ENCODE results near the gene ELFN1.

The ELFN1 gene

GRCh38 chr7:1659696-1660095 is 10.4 kb upstream of the ELFN1 start:
- DNase-seq (ENCODE audit: low read depth, low spot score): no peak
- CTCF ChIA-PET: no interaction called here
- POLR2A ChIA-PET: no interaction called here
- H3K4me3 ChIP-seq (ENCODE audit: low read depth, low read length): no peak overlapping the region
- TF ChIP-seq CTCF (IDR thresholded peaks at IDR 0.05; ENCODE audit: insufficient read depth, low read length, missing control alignments): no peak

- CTCF ChIA-PET: no interaction called here
- DNase-seq (ENCODE audit: low read depth, low spot score): no peak
- POLR2A ChIA-PET: no interaction called here
- no peak for TF ChIP-seq CTCF (IDR thresholded peaks at IDR 0.05; ENCODE audit: insufficient read depth, low read length, missing control alignments)
- no peak overlapping the region for H3K4me3 ChIP-seq (ENCODE audit: low read depth, low read length)
Observed at GRCh38 chr7:1661461-1661860, 8.6 kb upstream of the ELFN1 start.

GRCh38 chr7:1662101-1662500 is 8.0 kb upstream of the ELFN1 start:
- ChIA-PET CTCF (interaction anchor here (0.8 to 2.8 kb wide), 5 partner anchors 36 to 686 kb away, joined by 3 to 12 read pairs (median 3); no protein-coding TSS in a partner anchor), POLR2A (no interaction called here)
- DNase-seq (ENCODE audit: low read depth, low spot score): no peak

GRCh38 chr7:1662767-1663166 is 7.3 kb upstream of the ELFN1 start:
- TF ChIP-seq CTCF (IDR thresholded peaks at IDR 0.05; ENCODE audit: insufficient read depth, low read length, missing control alignments): no peak
- CTCF ChIA-PET: interaction anchor here (0.8 to 2.8 kb wide), 9 partner anchors 36 to 685 kb away, joined by 3 to 12 read pairs (median 3); no protein-coding TSS in a partner anchor
- no peak overlapping the region for H3K4me3 ChIP-seq (ENCODE audit: low read depth, low read length)
- DNase-seq (ENCODE audit: low read depth, low spot score): no peak
- POLR2A ChIA-PET: no interaction called here

More at GRCh38 chr7:1662101-1662500, 8.0 kb upstream of the ELFN1 start:
- no peak for TF ChIP-seq CTCF (IDR thresholded peaks at IDR 0.05; ENCODE audit: insufficient read depth, low read length, missing control alignments)
- H3K4me3 ChIP-seq (ENCODE audit: low read depth, low read length): no peak overlapping the region

- ChIA-PET POLR2A (no interaction called here), CTCF (interaction anchor here (0.8 to 2.8 kb wide), 9 partner anchors 35 to 684 kb away, joined by 3 to 12 read pairs (median 3); no protein-coding TSS in a partner anchor)
- H3K4me3 ChIP-seq (ENCODE audit: low read depth, low read length): no peak overlapping the region
- no peak for DNase-seq (ENCODE audit: low read depth, low spot score)
- no peak for TF ChIP-seq CTCF (IDR thresholded peaks at IDR 0.05; ENCODE audit: insufficient read depth, low read length, missing control alignments)
Observed at GRCh38 chr7:1663223-1663622, 6.9 kb upstream of the ELFN1 start.

GRCh38 chr7:1663857-1664651 is 6.0 kb upstream of the ELFN1 start:
- ChIA-PET POLR2A (no interaction called here), CTCF (interaction anchor here (0.6 to 2.8 kb wide), 13 partner anchors 13 to 684 kb away, joined by 3 to 12 read pairs (median 3); no protein-coding TSS in a partner anchor)
- no peak for TF ChIP-seq CTCF (IDR thresholded peaks at IDR 0.05; ENCODE audit: insufficient read depth, low read length, missing control alignments)
- DNase-seq (ENCODE audit: low read depth, low spot score): no peak
- H3K4me3 ChIP-seq (ENCODE audit: low read depth, low read length): peak overlapping the region; percentile 69
